Ishikawa (cell line): ENCODE measurements around the gene AGPAT2.

ENCODE experiments used
- CEBPB ChIP-seq: IDR thresholded peaks from 2 replicates; pipeline ENCODE4 v1.6.1; 2012
- CREB1 ChIP-seq: IDR thresholded peaks from 2 replicates; pipeline ENCODE4 v1.6.1; 2012; ENCODE audit warnings: low read depth
- EGR1 ChIP-seq: IDR thresholded peaks from 2 replicates; pipeline ENCODE4 v1.6.1; 2012
- EP300 ChIP-seq: IDR thresholded peaks from 2 replicates; pipeline ENCODE4 v1.6.1; 2012; ENCODE audit warnings: borderline replicate concordance
- FOXM1 ChIP-seq: IDR thresholded peaks from 2 replicates; pipeline ENCODE4 v1.6.1; 2012; ENCODE audit warnings: low read depth, borderline replicate concordance
- MAX ChIP-seq: IDR thresholded peaks from 2 replicates; pipeline ENCODE4 v1.6.1; 2012
- NFIC ChIP-seq: IDR thresholded peaks from 2 replicates; pipeline ENCODE4 v1.6.1; 2012
- RAD21 ChIP-seq: IDR thresholded peaks from 2 replicates; pipeline ENCODE4 v1.6.1; 2012; ENCODE audit warnings: low read depth
- REST ChIP-seq: IDR thresholded peaks from 2 replicates; pipeline ENCODE4 v1.6.1; 2012; ENCODE audit warnings: low read depth, mild to moderate bottlenecking
- TAF1 ChIP-seq: IDR thresholded peaks from 2 replicates; pipeline ENCODE4 v1.6.1; 2012; ENCODE audit warnings: low read depth, mild to moderate bottlenecking
- TCF12 ChIP-seq: IDR thresholded peaks from 2 replicates; pipeline ENCODE4 v1.6.1; 2012; ENCODE audit warnings: low read depth
- TEAD4 ChIP-seq: IDR thresholded peaks from 2 replicates; pipeline ENCODE4 v1.6.1; 2012
- USF1 ChIP-seq: IDR thresholded peaks from 2 replicates; pipeline ENCODE4 v1.6.1; 2012
- YY1 ChIP-seq: IDR thresholded peaks from 2 replicates; pipeline ENCODE4 v1.6.1; 2012; ENCODE audit warnings: low read depth
- ZBTB7A ChIP-seq: IDR thresholded peaks from 2 replicates; pipeline ENCODE4 v1.6.1; 2012; ENCODE audit warnings: low read depth

AGPAT2 gene

GRCh38 chr9:136642439-136642921 is 44.8 kb downstream of the AGPAT2 start:
- TF ChIP-seq REST = no peak
- no peak for TF ChIP-seq FOXM1
- no peak for TF ChIP-seq ZBTB7A
- TF ChIP-seq EGR1 = no peak
- TF ChIP-seq TCF12 = no peak
- no peak for TF ChIP-seq TAF1
- no peak for TF ChIP-seq TEAD4
- TF ChIP-seq USF1 = no peak
- TF ChIP-seq CEBPB = no peak

- TF ChIP-seq RAD21 = no peak
- no peak for TF ChIP-seq YY1
- no peak for TF ChIP-seq TEAD4
- TF ChIP-seq CREB1 = no peak
- TF ChIP-seq EP300 = no peak
- TF ChIP-seq CEBPB = no peak
- TF ChIP-seq TAF1 = no peak
- TF ChIP-seq MAX = no peak
- no peak for TF ChIP-seq REST
- no peak for TF ChIP-seq FOXM1
Observed at GRCh38 chr9:136640171-136641111, 46.8 kb downstream of the AGPAT2 start.

GRCh38 chr9:136634904-136635303 is 52.4 kb downstream of the AGPAT2 start:
- TF ChIP-seq TCF12 = no peak
- TF ChIP-seq NFIC = no peak
- TF ChIP-seq REST = no peak
- TF ChIP-seq TAF1 = no peak
- TF ChIP-seq USF1 = no peak
- TF ChIP-seq MAX = no peak
- TF ChIP-seq CEBPB = no peak
- TF ChIP-seq EP300 = no peak
- TF ChIP-seq EGR1 = no peak
- no peak for TF ChIP-seq YY1
- TF ChIP-seq ZBTB7A = no peak
- no peak for TF ChIP-seq RAD21
- TF ChIP-seq FOXM1 = no peak
- no peak for TF ChIP-seq TEAD4
- TF ChIP-seq CREB1 = no peak
